ENCODE measurements around the gene SCYL2. TPM values are rescaled to one million over a fixed set of nuclear protein-coding genes. Genes with fewer than 3 reads are reported as not detected.

Gene SCYL2
- total RNA-seq, 1 experiment from 2014 or later: 41.4 TPM

GRCh38 chr12:100360450-100360849, 93.5 kb downstream of the SCYL2 start:
- Histone ChIP-seq H3K79me1 (ENCODE audit: insufficient read depth, low read depth, low read length, poor library complexity, severe bottlenecking) (no peaks in the 10 kb centered on the region), H4K5ac (ENCODE audit: insufficient read length, low read depth, low read length) (no peak overlapping the region), H3K23ac (ENCODE audit: insufficient read length, low read depth, low read length) (no peak overlapping the region), H3T11ph (ENCODE audit: low read length) (no peak overlapping the region), H4K91ac (ENCODE audit: insufficient read length, low read depth, low read length) (no peak overlapping the region), H3K27me3 (ENCODE audit: insufficient read depth, low read length) (no peaks in the 10 kb centered on the region), H2AFZ (ENCODE audit: low read length) (no peak overlapping the region), H3K79me2 (ENCODE audit: insufficient read depth, low read length) (no peaks in the 10 kb centered on the region), H3K4me2 (ENCODE audit: insufficient read depth, insufficient read length, low read length) (no peak overlapping the region), H3K56ac (ENCODE audit: insufficient read length, low read depth, low read length) (no peak overlapping the region), H2BK120ac (ENCODE audit: low read depth, low read length, poor library complexity, severe bottlenecking) (no peak overlapping the region), H3K18ac (ENCODE audit: insufficient read length, low read depth, low read length) (no peak overlapping the region), H2AK5ac (ENCODE audit: insufficient read length, low read length) (no peak overlapping the region), H3K23me2 (ENCODE audit: insufficient read length, low read depth, low read length, poor library complexity, severe bottlenecking) (no peaks in the 10 kb centered on the region), H3K4me1 (ENCODE audit: insufficient read depth, low read length) (no peaks in the 10 kb centered on the region), H3K4ac (ENCODE audit: low read depth, low read length) (no peak overlapping the region), H2BK15ac (ENCODE audit: low read depth, low read length) (no peak overlapping the region), H3K27ac (ENCODE audit: insufficient read length, low read depth, low read length) (no peak overlapping the region), H3K9me3 (ENCODE audit: control insufficient read depth, low read depth, low read length) (no peaks in the 10 kb centered on the region), H4K20me1 (ENCODE audit: control insufficient read depth, insufficient read depth, insufficient read length) (no peaks in the 10 kb centered on the region), H2BK12ac (ENCODE audit: insufficient read length, low read depth, low read length) (no peak overlapping the region), H4K8ac (replicated peaks; ENCODE audit: insufficient read length, low read depth, low read length) (no peak overlapping the region), H3K14ac (ENCODE audit: insufficient read depth, low read length) (no peak overlapping the region), H2BK5ac (ENCODE audit: insufficient read length, low read length) (no peak overlapping the region), H3K9ac (ENCODE audit: extremely low read depth, insufficient read length, low read length) (no peak overlapping the region), H2BK20ac (ENCODE audit: low read depth, low read length, poor library complexity, severe bottlenecking) (no peak overlapping the region)
- no peak for DNase-seq
- Mint-ChIP-seq H3K9me3 (no peaks in the 10 kb centered on the region), H3K4me3 (no peak overlapping the region), H3K27ac (no peak overlapping the region; a peak in 1 of 7 replicates), H3K27me3 (ENCODE audit: low read depth) (no peaks in the 10 kb centered on the region; the same call in none of the 2 replicates), H3K4me1 (peaks cover 12 to 20% of the 10 kb centered on the region in 2 experiments), H3K36me3 (ENCODE audit: insufficient read depth in 1 of 3, low read depth in 3 of 3) (no peaks in the 10 kb centered on the region)
- TF ChIP-seq CTCF (conservative IDR thresholded peaks at IDR 0.05): no peak

All from H9 (cell line).